ENCODE measurements around the gene GGA1. TPM values are rescaled to one million over a fixed set of nuclear protein-coding genes. Genes with fewer than 3 reads are reported as not detected.
A peak's percentile ranks its signal among the peaks of the same experiment; 100 is the strongest.

The GGA1 gene
- total RNA-seq, 1 donor from 2014 or later: 88.6 TPM

DNA sequence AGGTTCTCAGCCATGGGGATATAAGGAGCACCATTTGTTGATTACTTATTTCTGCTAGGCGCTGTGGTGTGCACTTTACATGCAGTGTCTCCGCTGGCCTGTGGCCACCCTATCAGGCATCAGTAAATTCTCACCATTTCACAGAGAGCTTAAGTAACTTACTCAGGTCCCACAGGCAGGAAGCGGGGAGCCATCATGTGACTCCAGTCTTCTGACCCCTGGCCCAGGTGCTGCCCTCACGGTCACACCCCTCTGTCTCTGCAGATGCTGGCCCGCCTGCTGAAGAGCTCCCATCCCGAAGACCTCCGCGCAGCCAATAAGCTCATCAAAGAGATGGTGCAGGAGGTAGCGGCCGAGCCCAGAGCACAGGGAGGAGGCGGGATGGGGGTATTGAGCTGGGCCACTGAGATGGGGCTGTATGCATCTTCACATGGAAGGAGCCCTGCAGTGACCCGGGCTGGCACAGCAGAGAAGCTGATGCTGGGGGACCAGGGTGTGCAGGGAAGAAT, 12.8 kb downstream of the GGA1 start:
- peaks cover 2% of the 10 kb centered on the region for H3K36me3 Mint-ChIP-seq (ENCODE audit: low read depth)

DNA sequence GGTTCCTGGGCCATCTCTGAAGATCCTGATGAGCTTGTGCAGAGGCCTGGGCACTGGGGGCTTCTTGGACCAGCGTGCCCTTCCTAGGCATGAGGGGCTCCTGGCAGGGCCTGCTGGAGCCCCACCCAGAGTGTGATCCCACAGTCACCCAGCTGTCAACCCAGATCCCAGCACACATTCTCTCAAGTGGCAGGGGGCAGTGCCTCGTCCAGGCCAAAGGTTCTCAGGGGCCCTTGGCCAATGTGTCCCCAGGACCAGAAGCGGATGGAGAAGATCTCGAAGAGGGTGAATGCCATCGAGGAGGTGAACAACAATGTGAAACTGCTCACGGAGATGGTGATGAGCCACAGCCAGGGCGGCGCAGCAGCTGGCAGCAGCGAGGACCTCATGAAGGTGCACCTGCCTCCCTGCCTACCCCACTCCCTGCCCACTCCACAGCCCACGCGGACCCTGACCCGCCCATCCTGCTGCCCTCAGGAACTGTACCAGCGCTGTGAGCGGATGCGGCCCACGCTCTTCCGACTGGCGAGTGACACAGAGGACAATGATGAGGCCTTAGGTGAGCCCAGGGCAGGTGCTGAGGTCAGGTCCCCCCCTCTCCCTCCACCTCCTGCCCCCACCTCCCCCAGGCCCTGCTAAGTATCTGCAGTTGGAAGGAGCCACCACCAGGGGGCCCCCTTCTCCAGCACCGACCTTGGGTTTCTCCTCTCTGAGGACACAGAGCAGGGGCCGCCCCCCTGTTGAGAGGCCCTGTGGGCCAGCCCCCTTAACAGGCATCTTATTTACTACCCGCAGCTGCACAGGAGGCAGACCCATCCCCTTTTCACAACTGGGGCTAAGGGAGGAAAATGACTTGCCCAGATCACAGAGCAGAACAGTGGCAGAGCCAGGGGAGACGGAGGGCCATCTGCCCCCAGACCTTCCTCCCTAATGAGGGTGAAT, 14.7 kb downstream of the GGA1 start:
- H3K9me3 Mint-ChIP-seq: no peaks in the 10 kb centered on the region
- TF ChIP-seq, protein P1, sequence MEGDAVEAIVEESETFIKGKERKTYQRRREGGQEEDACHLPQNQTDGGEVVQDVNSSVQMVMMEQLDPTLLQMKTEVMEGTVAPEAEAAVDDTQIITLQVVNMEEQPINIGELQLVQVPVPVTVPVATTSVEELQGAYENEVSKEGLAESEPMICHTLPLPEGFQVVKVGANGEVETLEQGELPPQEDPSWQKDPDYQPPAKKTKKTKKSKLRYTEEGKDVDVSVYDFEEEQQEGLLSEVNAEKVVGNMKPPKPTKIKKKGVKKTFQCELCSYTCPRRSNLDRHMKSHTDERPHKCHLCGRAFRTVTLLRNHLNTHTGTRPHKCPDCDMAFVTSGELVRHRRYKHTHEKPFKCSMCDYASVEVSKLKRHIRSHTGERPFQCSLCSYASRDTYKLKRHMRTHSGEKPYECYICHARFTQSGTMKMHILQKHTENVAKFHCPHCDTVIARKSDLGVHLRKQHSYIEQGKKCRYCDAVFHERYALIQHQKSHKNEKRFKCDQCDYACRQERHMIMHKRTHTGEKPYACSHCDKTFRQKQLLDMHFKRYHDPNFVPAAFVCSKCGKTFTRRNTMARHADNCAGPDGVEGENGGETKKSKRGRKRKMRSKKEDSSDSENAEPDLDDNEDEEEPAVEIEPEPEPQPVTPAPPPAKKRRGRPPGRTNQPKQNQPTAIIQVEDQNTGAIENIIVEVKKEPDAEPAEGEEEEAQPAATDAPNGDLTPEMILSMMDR (conservative IDR thresholded peaks at IDR 0.05): peak; percentile 86
- H3K4me1 Mint-ChIP-seq: peaks cover 10% of the 10 kb centered on the region
- H3K4me3 Mint-ChIP-seq: peak overlapping the region; percentile 79
- peak; percentile 77 for DNase-seq (ENCODE audit: low read depth, low spot score)
- no peaks in the 10 kb centered on the region for H3K27me3 Mint-ChIP-seq (ENCODE audit: low read depth)
- peaks cover 2% of the 10 kb centered on the region for H3K36me3 Mint-ChIP-seq (ENCODE audit: low read depth)
- peak overlapping the region; percentile 65 for H3K27ac Mint-ChIP-seq (ENCODE audit: unreplicated experiment)

More for the DNA sequence above, 12.8 kb downstream of the GGA1 start:
- TF ChIP-seq, protein P1 (conservative IDR thresholded peaks at IDR 0.05): no peak
- Mint-ChIP-seq H3K27me3 (ENCODE audit: low read depth) (no peaks in the 10 kb centered on the region), H3K4me1 (peaks cover 5% of the 10 kb centered on the region), H3K4me3 (no peak overlapping the region), H3K27ac (ENCODE audit: unreplicated experiment) (no peak overlapping the region), H3K9me3 (no peaks in the 10 kb centered on the region)
- no peak for DNase-seq (ENCODE audit: low read depth, low spot score)

DNA sequence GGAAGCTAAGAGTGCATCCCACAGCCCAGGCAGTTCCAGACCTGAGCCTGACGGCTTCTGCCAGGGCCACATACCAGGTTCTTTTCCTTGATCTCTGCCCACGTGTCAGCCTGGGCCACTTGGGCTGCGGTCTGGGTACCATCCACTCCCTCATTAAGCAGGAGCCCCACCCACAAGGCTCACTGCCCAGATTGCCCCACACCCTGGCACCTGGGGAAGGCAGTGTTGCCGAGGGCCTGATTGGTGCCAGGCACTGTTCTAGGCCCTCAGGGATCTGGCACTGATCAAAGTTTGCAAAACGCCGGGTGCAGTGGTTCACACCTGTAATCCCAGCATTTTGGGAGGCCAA, 15.4 kb downstream of the GGA1 start:
- TF ChIP-seq, protein P1 (conservative IDR thresholded peaks at IDR 0.05): no peak
- peak overlapping the region; percentile 79 for H3K4me3 Mint-ChIP-seq
- H3K27me3 Mint-ChIP-seq (ENCODE audit: low read depth): no peaks in the 10 kb centered on the region
- H3K4me1 Mint-ChIP-seq: peaks cover 10% of the 10 kb centered on the region
- no peaks in the 10 kb centered on the region for H3K9me3 Mint-ChIP-seq
- no peak for DNase-seq (ENCODE audit: low read depth, low spot score)
- H3K27ac Mint-ChIP-seq (ENCODE audit: unreplicated experiment): no peak overlapping the region
- peaks cover 2% of the 10 kb centered on the region for H3K36me3 Mint-ChIP-seq (ENCODE audit: low read depth)

- DNase-seq (ENCODE audit: low read depth, low spot score): no peak
- Mint-ChIP-seq H3K4me1 (peaks cover 10% of the 10 kb centered on the region), H3K27me3 (ENCODE audit: low read depth) (no peaks in the 10 kb centered on the region), H3K36me3 (ENCODE audit: low read depth) (peaks cover 2% of the 10 kb centered on the region), H3K27ac (ENCODE audit: unreplicated experiment) (no peak overlapping the region), H3K9me3 (no peaks in the 10 kb centered on the region), H3K4me3 (peak overlapping the region; percentile 11)
- TF ChIP-seq, protein P1 (conservative IDR thresholded peaks at IDR 0.05): no peak
Measured at GRCh38 chr22:37624876-37625275, 16.2 kb downstream of the GGA1 start.

GRCh38 chr22:37625737-37626136, 17.1 kb downstream of the GGA1 start:
- DNase-seq (ENCODE audit: low read depth, low spot score): no peak
- no peaks in the 10 kb centered on the region for H3K9me3 Mint-ChIP-seq
- H3K36me3 Mint-ChIP-seq (ENCODE audit: low read depth): peaks cover 2% of the 10 kb centered on the region
- no peak overlapping the region for H3K27ac Mint-ChIP-seq (ENCODE audit: unreplicated experiment)
- TF ChIP-seq, protein P1 (conservative IDR thresholded peaks at IDR 0.05): no peak
- peak overlapping the region; percentile 11 for H3K4me3 Mint-ChIP-seq
- peaks cover 10% of the 10 kb centered on the region for H3K4me1 Mint-ChIP-seq
- no peaks in the 10 kb centered on the region for H3K27me3 Mint-ChIP-seq (ENCODE audit: low read depth)

Measured in neural crest cell (in vitro differentiated cells).